ENCODE data around the gene CNTN3.

DNA sequence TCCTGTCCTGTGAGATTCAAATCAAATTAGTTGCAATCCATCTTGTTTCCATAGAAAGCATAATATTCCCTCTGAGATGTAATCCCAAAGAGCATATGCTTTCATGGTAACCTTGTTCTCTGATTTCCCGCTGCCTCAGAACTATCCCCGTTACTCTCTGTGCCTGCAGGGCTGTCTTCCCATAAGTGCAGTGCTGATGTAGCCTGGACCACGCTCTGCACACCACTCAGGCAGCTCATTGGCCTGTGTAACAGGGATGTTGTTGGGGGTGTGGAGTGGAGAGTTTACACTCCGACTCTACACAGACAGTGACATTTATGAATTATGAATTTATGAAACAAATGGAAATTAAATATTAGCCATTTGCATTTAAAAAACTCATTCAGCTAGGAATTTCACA lies 33.6 kb upstream of the CNTN3 start:
- TF ChIP-seq, protein P1, sequence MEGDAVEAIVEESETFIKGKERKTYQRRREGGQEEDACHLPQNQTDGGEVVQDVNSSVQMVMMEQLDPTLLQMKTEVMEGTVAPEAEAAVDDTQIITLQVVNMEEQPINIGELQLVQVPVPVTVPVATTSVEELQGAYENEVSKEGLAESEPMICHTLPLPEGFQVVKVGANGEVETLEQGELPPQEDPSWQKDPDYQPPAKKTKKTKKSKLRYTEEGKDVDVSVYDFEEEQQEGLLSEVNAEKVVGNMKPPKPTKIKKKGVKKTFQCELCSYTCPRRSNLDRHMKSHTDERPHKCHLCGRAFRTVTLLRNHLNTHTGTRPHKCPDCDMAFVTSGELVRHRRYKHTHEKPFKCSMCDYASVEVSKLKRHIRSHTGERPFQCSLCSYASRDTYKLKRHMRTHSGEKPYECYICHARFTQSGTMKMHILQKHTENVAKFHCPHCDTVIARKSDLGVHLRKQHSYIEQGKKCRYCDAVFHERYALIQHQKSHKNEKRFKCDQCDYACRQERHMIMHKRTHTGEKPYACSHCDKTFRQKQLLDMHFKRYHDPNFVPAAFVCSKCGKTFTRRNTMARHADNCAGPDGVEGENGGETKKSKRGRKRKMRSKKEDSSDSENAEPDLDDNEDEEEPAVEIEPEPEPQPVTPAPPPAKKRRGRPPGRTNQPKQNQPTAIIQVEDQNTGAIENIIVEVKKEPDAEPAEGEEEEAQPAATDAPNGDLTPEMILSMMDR (IDR thresholded peaks at IDR 0.05 in 8 of 11, conservative IDR thresholded peaks at IDR 0.05 in 3 of 11), result no peak
- no peak for TF ChIP-seq POLR2A (IDR thresholded peaks at IDR 0.05)

All from spleen (tissue), 7 donors.